GM12872 (cell line): ENCODE data around the gene ZDHHC17.

Experiments used
- TF ChIP-seq, protein P1 (sequence below): IDR thresholded peaks from 3 replicates; pipeline ENCODE4 v1.5.1; 2011; ENCODE audit warnings: low read depth, mild to moderate bottlenecking, low read length, moderate library complexity; ENCODE audit not compliant: insufficient read depth

ZDHHC17 gene

DNA sequence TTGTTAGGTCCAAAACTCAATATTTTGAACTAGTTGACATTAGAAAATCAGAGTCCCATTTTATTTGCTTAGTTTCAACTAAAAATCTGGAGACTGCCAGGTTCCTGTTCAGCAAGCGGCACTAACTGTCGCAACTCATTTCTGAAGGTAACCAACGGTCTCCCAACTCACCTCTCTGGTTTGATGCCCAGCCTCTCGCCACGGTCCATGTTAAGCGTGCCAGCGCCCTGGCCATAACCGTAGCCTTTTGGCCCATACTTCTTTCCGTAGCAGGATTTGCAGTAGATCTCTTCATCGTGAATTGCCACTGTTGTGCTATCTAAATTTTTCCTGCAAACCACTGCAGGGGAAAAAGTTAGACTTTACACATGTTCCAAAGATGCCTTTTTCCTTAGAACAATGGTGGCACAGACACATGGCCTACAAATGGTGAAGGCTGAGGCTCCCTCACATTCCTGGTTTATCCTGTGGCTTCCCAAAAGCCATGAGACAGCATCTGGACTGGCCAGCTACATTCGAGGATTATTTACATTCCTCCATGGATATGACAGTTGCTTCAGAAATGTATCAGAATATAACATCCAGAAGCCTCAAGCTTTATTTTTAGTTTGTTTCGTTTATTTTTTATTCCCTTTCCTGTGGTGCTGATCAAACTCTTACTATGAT is 99.2 kb downstream of the ZDHHC17 start:
- TF ChIP-seq, protein P1, sequence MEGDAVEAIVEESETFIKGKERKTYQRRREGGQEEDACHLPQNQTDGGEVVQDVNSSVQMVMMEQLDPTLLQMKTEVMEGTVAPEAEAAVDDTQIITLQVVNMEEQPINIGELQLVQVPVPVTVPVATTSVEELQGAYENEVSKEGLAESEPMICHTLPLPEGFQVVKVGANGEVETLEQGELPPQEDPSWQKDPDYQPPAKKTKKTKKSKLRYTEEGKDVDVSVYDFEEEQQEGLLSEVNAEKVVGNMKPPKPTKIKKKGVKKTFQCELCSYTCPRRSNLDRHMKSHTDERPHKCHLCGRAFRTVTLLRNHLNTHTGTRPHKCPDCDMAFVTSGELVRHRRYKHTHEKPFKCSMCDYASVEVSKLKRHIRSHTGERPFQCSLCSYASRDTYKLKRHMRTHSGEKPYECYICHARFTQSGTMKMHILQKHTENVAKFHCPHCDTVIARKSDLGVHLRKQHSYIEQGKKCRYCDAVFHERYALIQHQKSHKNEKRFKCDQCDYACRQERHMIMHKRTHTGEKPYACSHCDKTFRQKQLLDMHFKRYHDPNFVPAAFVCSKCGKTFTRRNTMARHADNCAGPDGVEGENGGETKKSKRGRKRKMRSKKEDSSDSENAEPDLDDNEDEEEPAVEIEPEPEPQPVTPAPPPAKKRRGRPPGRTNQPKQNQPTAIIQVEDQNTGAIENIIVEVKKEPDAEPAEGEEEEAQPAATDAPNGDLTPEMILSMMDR = no peak

DNA sequence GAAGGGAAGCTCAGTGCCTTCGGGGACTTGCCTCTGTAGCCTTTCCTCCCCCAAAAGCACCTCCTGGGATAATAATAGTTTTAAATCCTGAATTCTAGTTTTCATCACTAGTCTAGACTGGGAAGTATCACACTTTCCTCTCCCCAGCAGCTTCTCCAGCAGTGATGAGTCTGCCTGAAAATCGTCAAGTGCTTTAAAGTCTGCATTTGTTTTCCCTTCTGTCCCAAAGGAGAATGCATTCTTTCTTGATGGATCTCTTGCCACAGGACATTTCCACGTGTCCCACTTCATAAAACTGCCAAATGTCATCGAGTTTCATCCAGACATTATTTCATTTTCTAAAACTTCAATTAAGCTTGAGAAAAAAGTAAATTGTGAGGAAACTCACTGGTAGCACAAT is 99.9 kb downstream of the ZDHHC17 start:
- TF ChIP-seq, protein P1 = no peak

DNA sequence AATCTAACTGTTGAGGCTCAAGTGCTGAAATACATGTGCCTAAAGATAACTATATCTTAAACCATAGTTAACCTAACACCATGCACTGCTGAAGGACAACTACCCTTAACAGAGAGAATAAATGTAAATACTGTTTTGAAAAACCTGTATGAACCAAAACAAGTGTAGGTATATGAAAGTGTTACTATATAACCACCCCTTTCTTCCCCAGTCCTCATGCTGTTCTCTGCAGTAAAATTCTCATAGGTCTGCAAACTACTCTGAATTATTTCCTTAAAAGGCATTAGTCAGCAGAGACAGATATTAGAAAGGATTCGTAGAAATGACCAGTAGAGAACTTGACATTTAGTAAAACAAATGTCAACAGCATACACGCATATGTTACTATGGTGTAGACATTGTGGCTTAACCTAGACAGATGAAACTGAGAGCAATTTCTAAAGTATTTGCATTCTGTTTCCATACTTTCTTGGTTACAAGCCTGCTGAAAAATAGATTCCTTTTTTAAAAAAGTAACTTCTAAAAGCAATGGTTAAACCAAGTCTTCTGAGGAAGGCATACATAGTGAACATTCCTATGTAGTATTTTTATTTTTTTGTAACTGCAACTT is 101.0 kb downstream of the ZDHHC17 start:
- TF ChIP-seq, protein P1 = no peak

DNA sequence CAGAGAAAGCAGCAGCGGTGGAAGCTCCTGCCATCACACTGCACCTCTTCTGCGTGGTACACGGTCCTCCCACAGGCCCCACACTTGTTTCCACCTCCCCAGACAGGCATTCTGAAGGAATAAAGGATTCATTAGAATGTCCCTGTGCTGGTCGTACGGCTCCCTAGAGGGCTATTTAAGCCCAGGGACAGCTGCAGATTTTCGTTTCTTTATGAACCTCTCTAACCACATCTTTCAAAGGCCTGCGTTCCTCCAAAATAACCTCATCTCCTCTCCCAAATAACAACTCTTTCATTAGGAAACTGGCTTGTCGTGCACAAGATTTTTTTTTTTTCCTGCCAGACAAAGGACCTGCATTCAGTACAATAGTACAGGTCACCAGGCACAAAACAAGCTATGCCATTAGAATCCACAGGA is 102.2 kb downstream of the ZDHHC17 start:
- TF ChIP-seq, protein P1 = no peak

DNA sequence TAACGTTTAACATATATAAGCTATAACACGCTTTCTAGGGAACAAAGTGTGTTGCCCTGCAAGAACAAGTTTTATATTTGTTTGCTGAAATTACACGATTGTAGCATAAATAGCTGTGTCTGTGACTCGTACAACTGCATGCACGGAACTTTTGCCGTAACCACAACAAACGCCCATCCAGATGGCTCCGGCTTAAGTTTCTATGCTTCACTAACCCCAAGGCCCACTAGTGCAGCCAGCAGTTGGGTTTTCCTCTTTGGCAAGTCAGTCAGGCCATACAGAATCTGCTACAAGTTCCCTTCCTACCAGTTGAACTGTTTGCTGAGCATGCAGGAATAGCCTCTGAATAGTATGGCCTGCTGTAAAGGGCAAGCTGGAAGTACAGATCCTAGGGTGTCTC is 102.8 kb downstream of the ZDHHC17 start:
- TF ChIP-seq, protein P1 = no peak

DNA sequence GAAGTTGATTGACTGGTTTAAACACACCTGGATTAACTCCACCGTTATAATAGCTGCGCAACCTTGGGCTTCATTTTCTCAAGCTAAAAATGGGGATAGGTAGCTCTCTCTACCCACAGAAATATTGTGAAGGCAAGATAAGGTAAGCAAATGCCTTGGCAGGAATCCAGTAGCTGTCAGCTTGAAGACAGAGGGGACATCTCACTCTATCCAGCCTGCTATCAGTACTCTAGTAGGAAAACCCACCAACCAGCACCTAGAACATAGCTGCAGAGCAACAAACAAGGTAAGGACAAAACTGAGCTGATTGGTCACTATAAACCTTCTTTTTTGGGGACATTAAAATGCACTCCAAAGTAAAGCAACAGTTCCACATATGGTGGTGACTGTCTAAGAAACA is 107.2 kb downstream of the ZDHHC17 start:
- TF ChIP-seq, protein P1 = no peak

DNA sequence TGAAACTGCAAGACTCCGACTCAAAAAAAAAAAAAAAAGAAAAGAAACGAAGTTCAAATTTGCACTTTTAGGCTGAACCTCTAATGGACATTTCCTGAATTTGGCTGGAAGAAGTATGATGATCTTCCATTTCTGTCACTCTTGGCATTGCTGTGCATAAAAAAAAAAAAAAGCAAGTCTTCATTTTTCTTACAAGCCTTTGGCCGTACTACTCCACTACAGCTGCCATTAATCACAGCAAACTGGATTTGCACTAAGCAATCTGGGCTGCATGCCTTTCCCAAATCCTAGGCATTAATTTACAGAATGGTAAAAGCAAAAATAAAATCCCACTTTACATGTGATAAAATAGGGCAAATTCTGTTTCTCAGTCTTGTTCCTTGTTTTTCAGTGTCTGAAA is 107.8 kb downstream of the ZDHHC17 start:
- TF ChIP-seq, protein P1 = no peak
